Fibroblast of villous mesenchyme (primary cell): ENCODE results near the gene CBFA2T3. TPM values are rescaled to one million over a fixed set of nuclear protein-coding genes. Genes with fewer than 3 reads are reported as not detected.

Source experiments
- DNase-seq: peaks from one replicate; pipeline ENCODE4 v3.0.0-alpha.2; 2010; ENCODE audit warnings: low read depth
- H3K4me3 ChIP-seq: 2 replicates; pipeline ENCODE4 v1.5.1; 2011; ENCODE audit warnings: low read depth, mild to moderate bottlenecking, low read length
- CTCF ChIP-seq: IDR thresholded peaks from 2 replicates; pipeline ENCODE4 v1.5.1; 2012; ENCODE audit warnings: low read depth, mild to moderate bottlenecking, low read length; ENCODE audit not compliant: insufficient read depth
- total RNA-seq: library from RNA; depleted of rRNA; stranded (reverse); fragments of >200 nt; gene quantifications from 2 replicates; pipeline ENCODE4 v1.2.3, GENCODE V29; 2012

The CBFA2T3 gene
- total RNA-seq, 1 donor = not detected

GRCh38 chr16:88856828-88857727 is 119.9 kb downstream of the CBFA2T3 start, which contains the start of the genes GALNS and TRAPPC2L:
TSS of gene GALNS (minus strand) at chr16:88856947. CDS start at chr16:88856877, 70 bp downstream.
TSS of gene TRAPPC2L (plus strand) at chr16:88857127. CDS start at chr16:88857151, 24 bp downstream.
- TF ChIP-seq CTCF = no peak
- H3K4me3 ChIP-seq = peak within 1 kb of the TSS; percentile 97
- peak; percentile 96 for DNase-seq

- no peak for TF ChIP-seq CTCF
- H3K4me3 ChIP-seq = peak overlapping the region; percentile 69
- no peak for DNase-seq
Observed at GRCh38 chr16:88856122-88856827, 120.7 kb downstream of the CBFA2T3 start.

DNA sequence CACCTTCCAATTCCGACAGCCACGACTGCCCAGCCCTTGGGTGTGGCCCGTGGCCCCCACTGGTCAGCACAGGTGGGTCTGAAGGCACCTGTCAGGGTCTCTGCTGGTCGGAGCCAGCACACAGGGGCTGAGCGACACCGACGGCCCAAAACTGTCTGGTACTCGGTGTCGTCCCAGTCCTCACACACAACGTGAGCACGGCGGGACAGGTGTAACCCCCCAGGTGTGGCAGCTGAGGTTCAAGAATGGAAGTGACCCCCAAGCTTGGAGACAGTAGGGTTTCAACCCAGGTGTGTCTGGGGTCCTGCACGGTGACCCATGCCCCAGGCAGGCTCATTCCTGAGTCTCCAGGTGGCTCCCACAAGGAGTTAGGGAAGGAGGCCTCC is 121.3 kb downstream of the CBFA2T3 start:
- no peak for DNase-seq
- TF ChIP-seq CTCF = no peak
- peak overlapping the region; percentile 69 for H3K4me3 ChIP-seq

DNA sequence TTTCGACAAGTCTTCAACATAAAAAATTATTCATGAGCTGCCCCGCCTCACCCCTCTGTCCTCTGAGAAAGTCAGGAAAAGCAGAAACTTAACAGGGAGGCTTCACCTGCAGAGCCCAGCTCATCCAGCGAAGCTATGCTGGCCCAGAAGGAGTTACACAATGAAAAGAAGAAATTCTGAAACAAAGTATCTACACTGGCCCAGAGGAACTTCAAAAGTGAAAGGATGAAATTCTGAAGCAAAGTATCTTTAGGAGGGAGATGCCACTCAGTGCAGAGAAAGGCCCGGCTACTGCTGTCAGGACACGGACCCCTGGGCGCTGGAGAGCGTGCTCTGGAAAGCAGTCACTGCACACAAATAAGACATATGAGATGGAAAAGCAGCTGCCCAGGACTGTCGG is 121.8 kb downstream of the CBFA2T3 start:
- no peak for TF ChIP-seq CTCF
- no peak overlapping the region for H3K4me3 ChIP-seq
- DNase-seq = no peak

DNA sequence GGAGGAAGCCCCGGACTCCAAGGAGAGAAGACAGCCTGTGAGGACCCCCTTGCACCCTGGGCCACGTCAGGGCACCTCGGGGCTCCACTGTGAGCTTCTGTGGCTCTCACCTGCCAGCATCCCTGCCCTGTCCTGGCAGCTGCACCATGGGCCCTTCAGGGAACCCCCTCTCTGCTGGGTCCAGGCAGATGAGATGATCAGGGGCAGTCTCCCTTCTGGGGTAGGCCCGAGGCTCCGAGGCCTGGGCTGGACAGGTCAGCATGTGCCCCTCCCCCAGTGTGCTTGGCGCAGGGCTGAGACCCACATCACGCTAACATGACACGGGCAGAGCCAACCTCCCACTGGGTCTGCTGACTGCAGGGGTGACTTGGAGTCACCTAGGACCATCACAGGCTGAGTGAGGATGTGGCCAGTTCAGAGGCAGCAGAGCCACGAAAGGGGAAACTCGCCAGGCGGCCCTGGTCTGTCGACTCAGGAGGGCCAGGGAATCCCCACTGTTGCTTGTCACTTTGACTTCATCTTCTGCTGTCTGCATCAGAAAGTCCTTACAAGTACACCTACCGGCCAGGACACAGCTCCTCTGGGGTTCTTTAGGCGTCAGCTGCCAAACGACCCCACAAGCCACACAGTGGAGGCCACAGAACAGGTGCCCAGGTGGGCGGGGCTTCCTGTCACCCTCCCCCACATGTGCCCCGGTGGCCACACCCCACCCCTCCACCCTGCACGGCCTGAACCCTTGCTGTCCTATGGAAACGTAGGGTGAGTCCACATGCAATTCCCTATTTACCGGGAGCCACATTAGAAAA is 122.5 kb downstream of the CBFA2T3 start:
- no peak for TF ChIP-seq CTCF
- no peak overlapping the region for H3K4me3 ChIP-seq
- no peak for DNase-seq

GRCh38 chr16:88853325-88853941 is 123.6 kb downstream of the CBFA2T3 start:
- no peak for TF ChIP-seq CTCF
- H3K4me3 ChIP-seq = no peak overlapping the region
- peak; percentile 17 for DNase-seq
